PC-3 (cell line): ENCODE data around the gene KCNK10. TPM values are rescaled to one million over a fixed set of nuclear protein-coding genes. Genes with fewer than 3 reads are reported as not detected.
A peak's percentile ranks its signal among the peaks of the same experiment; 100 is the strongest.

Experiments used
- ATAC-seq: fragments of 200-7000 bp; cut with Tn5 transposase; 2 replicates; pipeline ENCODE4 v1.9.1; 2020; ENCODE audit warnings: mild to moderate bottlenecking, moderate library complexity
- BruUV-seq: library from RNA; stranded (reverse); fragments of 400-500 nt; replicated peaks from 2 replicates; lab custom pipeline; 2021; lab: Mats Ljungman, UMichigan
- CTCF ChIA-PET: fragments of 300-600 bp; sonication (Branson Sonifier 250); formaldehyde crosslinking; loops from one replicate; lab custom pipeline; 2022; ENCODE audit warnings: antibody characterized with exemption; lab: Charles Lee
- POLR2A ChIA-PET: fragments of 300-600 bp; sonication (Branson Sonifier 250); formaldehyde crosslinking; loops from one replicate; lab custom pipeline; 2022; ENCODE audit warnings: antibody characterized with exemption; ENCODE audit not compliant: unreplicated experiment; lab: Charles Lee
- DNase-seq: peaks from one replicate; pipeline ENCODE4 v3.0.0-alpha.2; 2015
- H2AFZ ChIP-seq: fragments of 300-600 bp; sonication (generic); 2 replicates; pipeline ENCODE4 v1.6.0; 2016; ENCODE audit warnings: antibody characterized with exemption, low read length
- H3F3A ChIP-seq: fragments of 300-600 bp; sonication (generic); one replicate; pipeline ENCODE4 v1.6.0; 2017; ENCODE audit warnings: antibody characterized with exemption, low read length, control low read depth, mild to moderate bottlenecking; ENCODE audit not compliant: unreplicated experiment
- H3K27ac ChIP-seq: fragments of 300-600 bp; sonication (generic); 2 replicates; pipeline ENCODE4 v1.5.1; 2016; ENCODE audit warnings: mild to moderate bottlenecking, low read length
- H3K27me3 ChIP-seq: fragments of 300-600 bp; sonication (generic); 2 replicates; pipeline ENCODE4 v1.6.1; 2016; ENCODE audit warnings: low read length, mixed read lengths
- H3K36me3 ChIP-seq: fragments of 300-600 bp; sonication (generic); 2 replicates; pipeline ENCODE4 v1.6.1; 2016; ENCODE audit warnings: low read depth, mixed run types, low read length, mixed read lengths
- H3K4me1 ChIP-seq: fragments of 300-600 bp; sonication (generic); 2 replicates; pipeline ENCODE4 v1.5.1; 2016; ENCODE audit warnings: low read length; ENCODE audit not compliant: insufficient read depth
- H3K4me2 ChIP-seq: fragments of 300-600 bp; sonication (generic); 2 replicates; pipeline ENCODE4 v1.6.0; 2016; ENCODE audit warnings: low read length
- H3K4me3 ChIP-seq: fragments of 300-600 bp; sonication (generic); 2 replicates; pipeline ENCODE4 v1.5.1; 2016; ENCODE audit warnings: mild to moderate bottlenecking, low read length, mixed read lengths
- H3K79me2 ChIP-seq: fragments of 300-600 bp; sonication (generic); 2 replicates; pipeline ENCODE4 v1.6.1; 2017; ENCODE audit warnings: low read length, mixed read lengths
- H3K9ac ChIP-seq: fragments of 300-600 bp; sonication (generic); 2 replicates; pipeline ENCODE4 v1.6.0; 2016; ENCODE audit warnings: mild to moderate bottlenecking, low read length
- H3K9me2 ChIP-seq: fragments of 300-600 bp; sonication (generic); replicated peaks from 2 replicates; pipeline ENCODE4 v1.6.1; 2016; ENCODE audit warnings: mixed run types, low read length, mixed read lengths
- H3K9me3 ChIP-seq: fragments of 300-600 bp; sonication (generic); 2 replicates; pipeline ENCODE4 v1.6.1; 2016; ENCODE audit warnings: low read length, mixed read lengths
- H4K20me1 ChIP-seq: fragments of 300-600 bp; sonication (generic); 2 replicates; pipeline ENCODE4 v1.6.1; 2016; ENCODE audit warnings: low read length, mixed read lengths
- EZH2 ChIP-seq: fragments of 300-600 bp; sonication (generic); IDR thresholded peaks from one replicate; pipeline ENCODE4 v1.6.1; 2017; ENCODE audit warnings: antibody characterized with exemption, mild to moderate bottlenecking, low read length; ENCODE audit not compliant: unreplicated experiment
- EZH2phosphoT487 ChIP-seq: fragments of 300-600 bp; sonication (generic); IDR thresholded peaks from 2 replicates; pipeline ENCODE4 v1.6.1; 2018; ENCODE audit warnings: mild to moderate bottlenecking, antibody characterized with exemption, low read length, borderline replicate concordance
- intact Hi-C: fragments of 100-400 bp; cut with micrococcal nuclease; formaldehyde crosslinking; loops from 2 replicates; pipeline ENCODE4 v1.9.0; 2023
- total RNA-seq: library from RNA; depleted of rRNA; stranded (reverse); fragments of >200 nt; gene quantifications from 2 replicates; pipeline ENCODE4 v1.2.3, GENCODE V29; 2014
- TF ChIP-seq, protein P1 (sequence below): fragments of 300-600 bp; sonication (generic); conservative IDR thresholded peaks from 2 replicates; pipeline ENCODE4 v1.5.1; 2017; ENCODE audit warnings: antibody characterized with exemption, low read depth, mild to moderate bottlenecking, low read length

Gene KCNK10
- total RNA-seq, 1 experiment from 2014 or later = not detected

DNA sequence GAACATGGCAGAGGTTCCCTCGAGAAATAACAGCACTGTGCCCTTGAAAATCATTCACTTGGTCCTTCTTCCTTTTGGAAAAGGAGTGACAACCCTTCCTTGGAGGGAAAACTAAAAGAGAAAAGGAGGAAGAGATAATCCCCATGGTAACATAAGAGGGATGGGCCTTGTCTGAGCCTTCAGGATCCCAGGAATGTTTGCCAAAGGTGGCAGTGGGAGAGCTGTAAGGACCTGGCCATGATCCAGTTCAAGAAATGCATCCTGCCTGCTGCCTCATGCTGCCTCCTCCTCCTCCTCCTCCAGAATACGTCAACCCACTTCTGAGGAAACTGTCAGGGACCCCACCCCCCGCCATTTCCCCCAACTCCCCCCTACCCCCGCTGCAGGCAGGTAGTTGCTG is 118.8 kb downstream of the KCNK10 start:
- H2AFZ ChIP-seq = no peak overlapping the region
- BruUV-seq = no TSS peak
- no peak for ATAC-seq
- POLR2A ChIA-PET = no interaction called here
- no peak overlapping the region for H3K27ac ChIP-seq
- no peaks in the 10 kb centered on the region for H3F3A ChIP-seq
- no peak overlapping the region for H3K4me3 ChIP-seq
- TF ChIP-seq EZH2phosphoT487 (no peak), EZH2 (no peak)
- TF ChIP-seq, protein P1, sequence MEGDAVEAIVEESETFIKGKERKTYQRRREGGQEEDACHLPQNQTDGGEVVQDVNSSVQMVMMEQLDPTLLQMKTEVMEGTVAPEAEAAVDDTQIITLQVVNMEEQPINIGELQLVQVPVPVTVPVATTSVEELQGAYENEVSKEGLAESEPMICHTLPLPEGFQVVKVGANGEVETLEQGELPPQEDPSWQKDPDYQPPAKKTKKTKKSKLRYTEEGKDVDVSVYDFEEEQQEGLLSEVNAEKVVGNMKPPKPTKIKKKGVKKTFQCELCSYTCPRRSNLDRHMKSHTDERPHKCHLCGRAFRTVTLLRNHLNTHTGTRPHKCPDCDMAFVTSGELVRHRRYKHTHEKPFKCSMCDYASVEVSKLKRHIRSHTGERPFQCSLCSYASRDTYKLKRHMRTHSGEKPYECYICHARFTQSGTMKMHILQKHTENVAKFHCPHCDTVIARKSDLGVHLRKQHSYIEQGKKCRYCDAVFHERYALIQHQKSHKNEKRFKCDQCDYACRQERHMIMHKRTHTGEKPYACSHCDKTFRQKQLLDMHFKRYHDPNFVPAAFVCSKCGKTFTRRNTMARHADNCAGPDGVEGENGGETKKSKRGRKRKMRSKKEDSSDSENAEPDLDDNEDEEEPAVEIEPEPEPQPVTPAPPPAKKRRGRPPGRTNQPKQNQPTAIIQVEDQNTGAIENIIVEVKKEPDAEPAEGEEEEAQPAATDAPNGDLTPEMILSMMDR = no peak
- no peaks in the 10 kb centered on the region for H4K20me1 ChIP-seq
- no peaks in the 10 kb centered on the region for H3K9me2 ChIP-seq
- peaks cover 3% of the 10 kb centered on the region; the same call in 1 of the 2 replicates for H3K4me1 ChIP-seq
- intact Hi-C loops = no loop called here
- no peak overlapping the region for H3K4me2 ChIP-seq
- no peak overlapping the region for H3K9ac ChIP-seq
- H3K27me3 ChIP-seq = no peaks in the 10 kb centered on the region
- peak; percentile 48 for DNase-seq
- no peaks in the 10 kb centered on the region for H3K9me3 ChIP-seq
- H3K79me2 ChIP-seq = no peaks in the 10 kb centered on the region
- no peaks in the 10 kb centered on the region for H3K36me3 ChIP-seq
- CTCF ChIA-PET = no interaction called here

DNA sequence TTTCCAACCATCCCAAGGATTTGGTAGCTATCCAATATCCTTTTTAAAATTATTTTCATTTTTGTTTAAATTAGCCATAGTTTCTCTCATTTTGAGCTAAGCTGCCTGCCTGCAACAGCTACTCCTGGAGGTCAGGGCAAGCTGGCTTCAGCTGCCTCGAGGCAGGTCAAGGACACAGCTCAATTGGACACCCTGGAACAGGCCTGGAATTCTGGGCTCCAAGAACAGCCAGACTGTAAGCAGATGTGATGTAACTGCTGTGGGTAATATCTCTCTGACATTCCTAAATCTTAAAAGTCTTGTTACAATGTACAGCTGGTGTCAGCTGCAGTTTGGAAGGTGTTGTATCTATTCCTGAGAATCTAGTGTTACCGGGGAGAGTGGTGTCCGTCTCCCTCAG is 119.8 kb downstream of the KCNK10 start:
- Histone ChIP-seq H3K9me2 (no peaks in the 10 kb centered on the region), H3K27ac (no peak overlapping the region), H3K79me2 (no peaks in the 10 kb centered on the region), H3K4me3 (no peak overlapping the region), H3K36me3 (no peaks in the 10 kb centered on the region), H3K4me2 (no peak overlapping the region), H3K9ac (no peak overlapping the region), H3F3A (no peaks in the 10 kb centered on the region), H3K4me1 (peaks cover 3% of the 10 kb centered on the region; the same call in 1 of the 2 replicates), H3K9me3 (no peaks in the 10 kb centered on the region), H2AFZ (no peak overlapping the region), H3K27me3 (no peaks in the 10 kb centered on the region), H4K20me1 (no peaks in the 10 kb centered on the region)
- intact Hi-C loops = no loop called here
- TF ChIP-seq EZH2phosphoT487 = no peak
- TF ChIP-seq EZH2 = no peak
- TF ChIP-seq, protein P1 = no peak
- POLR2A ChIA-PET = no interaction called here
- DNase-seq (no peak), ATAC-seq (no peak)
- no TSS peak for BruUV-seq
- CTCF ChIA-PET = no interaction called here

DNA sequence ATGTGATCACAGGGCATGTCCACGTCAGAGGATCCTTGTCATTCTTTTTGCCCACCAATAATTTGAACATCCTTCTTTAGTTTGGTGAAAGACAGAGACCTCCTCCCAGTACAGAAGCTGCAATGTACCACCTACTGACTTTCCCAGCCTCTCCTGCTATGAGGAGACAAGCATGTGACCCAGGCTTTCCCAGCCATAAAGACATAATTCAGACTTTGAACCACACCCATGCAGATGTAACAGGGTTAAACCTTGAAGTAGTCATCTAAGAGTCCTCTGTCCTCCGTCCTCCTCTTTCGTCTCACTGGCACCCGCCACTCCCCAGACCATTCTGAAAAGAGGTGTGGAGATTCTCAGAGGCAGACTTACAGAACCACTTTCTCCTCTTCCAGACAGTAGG is 120.8 kb downstream of the KCNK10 start:
- Histone ChIP-seq H3K4me1 (peaks cover 3% of the 10 kb centered on the region; the same call in 1 of the 2 replicates), H3K9ac (no peak overlapping the region), H3K9me3 (no peaks in the 10 kb centered on the region), H3K27me3 (no peaks in the 10 kb centered on the region), H2AFZ (no peak overlapping the region), H3K27ac (no peak overlapping the region), H3K4me2 (no peak overlapping the region), H3K79me2 (no peaks in the 10 kb centered on the region), H3K9me2 (no peaks in the 10 kb centered on the region), H3K4me3 (no peak overlapping the region), H3K36me3 (no peaks in the 10 kb centered on the region), H3F3A (no peaks in the 10 kb centered on the region), H4K20me1 (no peaks in the 10 kb centered on the region)
- CTCF ChIA-PET = no interaction called here
- BruUV-seq = no TSS peak
- intact Hi-C loops = no loop called here
- POLR2A ChIA-PET = no interaction called here
- TF ChIP-seq EZH2phosphoT487 (no peak), EZH2 (no peak)
- TF ChIP-seq, protein P1 = no peak
- DNase-seq (no peak), ATAC-seq (no peak)
